Vagina (tissue), 2 donors: ENCODE results near the gene SOD2. TPM values are rescaled to one million over a fixed set of nuclear protein-coding genes. Genes with fewer than 3 reads are reported as not detected.

Experiments used
- DNase-seq, 2 donors: peaks; one replicate each; pipeline ENCODE4 v3.0.0-alpha.2; 2017; ENCODE audit errors: extremely low spot score in 2 of 2
- H3K27ac ChIP-seq: fragments of 200-600 bp; sonication (generic); one replicate; pipeline ENCODE4 v1.5.1; 2019
- H3K27me3 ChIP-seq: fragments of 200-600 bp; sonication (generic); one replicate; pipeline ENCODE4 v1.5.1; 2019
- H3K36me3 ChIP-seq, 2 donors: fragments of 200-600 bp; sonication (generic); one replicate each; pipeline ENCODE4 v1.5.1; 2017 to 2019
- H3K4me1 ChIP-seq: fragments of 200-600 bp; sonication (generic); one replicate; pipeline ENCODE4 v1.5.1; 2019
- H3K4me3 ChIP-seq, 2 donors: fragments of 200-600 bp; sonication (generic); 1 replicate in 1 of 2; 2 replicates in 1 of 2; pipeline ENCODE4 v1.5.1; 2016 to 2019
- H3K9me3 ChIP-seq: fragments of 200-600 bp; sonication (generic); one replicate; pipeline ENCODE4 v1.5.1; 2019
- POLR2A ChIP-seq, 2 donors: fragments of 450-650 bp; IDR thresholded peaks; one replicate each; pipeline ENCODE4 v1.6.1; 2017; ENCODE audit warnings: antibody characterized with exemption in 2 of 2, mild to moderate bottlenecking in 2 of 2, moderate library complexity in 2 of 2
- POLR2AphosphoS5 ChIP-seq, 2 donors: sonication (generic); formaldehyde crosslinking; IDR thresholded peaks; one replicate each; pipeline ENCODE4 v1.9.0; 2017; ENCODE audit warnings: antibody characterized with exemption in 2 of 2, mild to moderate bottlenecking in 2 of 2, low read depth in 1 of 2; ENCODE audit not compliant: insufficient read depth in 1 of 2
- intact Hi-C: fragments of 100-400 bp; cut with DNase I; formaldehyde crosslinking; loops from one replicate; pipeline ENCODE4 v1.15.1; 2023
- total RNA-seq: library from RNA; depleted of rRNA; stranded (reverse); fragments of >200 nt; gene quantifications from one replicate; pipeline ENCODE4 v1.2.3, GENCODE V29; 2016
- TF ChIP-seq, protein P1 (sequence below), 3 experiments: fragments of 450-650 bp in 2 of 3; fragments of 200-600 bp in 1 of 3; sonication (generic) in 1 of 3; IDR thresholded peaks; one replicate each; pipeline ENCODE4 v1.5.1; 2017 to 2019; ENCODE audit warnings: antibody characterized with exemption in 3 of 3, mild to moderate bottlenecking in 2 of 3, moderate library complexity in 2 of 3

Gene SOD2
- total RNA-seq, 1 donor from 2014 or later: 597 TPM

DNA sequence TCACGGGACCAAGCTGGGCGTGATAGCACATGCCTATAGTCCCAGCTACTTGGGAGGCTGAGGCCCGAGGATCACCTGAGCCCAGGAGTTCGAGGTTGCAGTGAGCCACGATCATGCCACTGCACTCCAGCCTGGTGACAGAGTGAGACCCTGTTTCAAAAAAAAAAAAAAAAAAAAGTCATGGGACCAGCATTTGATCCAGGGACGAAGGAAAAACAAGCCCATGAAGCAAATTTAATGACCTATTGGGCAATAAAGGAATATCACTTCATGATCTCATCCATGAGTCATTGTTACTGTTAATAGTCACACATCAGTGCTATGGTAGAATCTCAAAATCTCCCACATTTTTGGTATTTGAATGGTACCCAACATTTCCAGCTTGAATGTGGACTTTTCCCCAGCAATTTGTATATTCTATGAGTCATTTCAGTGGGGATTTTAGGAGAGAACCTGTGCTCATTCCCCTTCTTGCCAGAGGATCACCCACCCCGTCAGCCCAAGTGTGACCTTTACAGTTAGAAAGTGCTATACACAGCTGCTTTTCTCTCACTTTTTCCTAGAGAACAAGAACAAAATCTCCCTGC lies 8.5 kb upstream of the SOD2 start:
- Histone ChIP-seq H3K9me3 (no peaks in the 10 kb centered on the region), H3K27ac (peak overlapping the region; percentile 93), H3K27me3 (no peaks in the 10 kb centered on the region), H3K36me3 (no peaks in the 10 kb centered on the region), H3K4me1 (peaks cover 15% of the 10 kb centered on the region), H3K4me3 (no peak overlapping the region)
- DNase-seq: no peak
- intact Hi-C loops: loop anchor here (2.0 kb wide), 1 partner anchor 15 kb away; no protein-coding TSS in a partner anchor
- TF ChIP-seq POLR2AphosphoS5 (IDR thresholded peaks at IDR 0.05; ENCODE audit: insufficient read depth in 1 of 2, low read depth in 1 of 2): peak; percentile 79 to 94
- TF ChIP-seq POLR2A (IDR thresholded peaks at IDR 0.05): no peak
- TF ChIP-seq, protein P1, sequence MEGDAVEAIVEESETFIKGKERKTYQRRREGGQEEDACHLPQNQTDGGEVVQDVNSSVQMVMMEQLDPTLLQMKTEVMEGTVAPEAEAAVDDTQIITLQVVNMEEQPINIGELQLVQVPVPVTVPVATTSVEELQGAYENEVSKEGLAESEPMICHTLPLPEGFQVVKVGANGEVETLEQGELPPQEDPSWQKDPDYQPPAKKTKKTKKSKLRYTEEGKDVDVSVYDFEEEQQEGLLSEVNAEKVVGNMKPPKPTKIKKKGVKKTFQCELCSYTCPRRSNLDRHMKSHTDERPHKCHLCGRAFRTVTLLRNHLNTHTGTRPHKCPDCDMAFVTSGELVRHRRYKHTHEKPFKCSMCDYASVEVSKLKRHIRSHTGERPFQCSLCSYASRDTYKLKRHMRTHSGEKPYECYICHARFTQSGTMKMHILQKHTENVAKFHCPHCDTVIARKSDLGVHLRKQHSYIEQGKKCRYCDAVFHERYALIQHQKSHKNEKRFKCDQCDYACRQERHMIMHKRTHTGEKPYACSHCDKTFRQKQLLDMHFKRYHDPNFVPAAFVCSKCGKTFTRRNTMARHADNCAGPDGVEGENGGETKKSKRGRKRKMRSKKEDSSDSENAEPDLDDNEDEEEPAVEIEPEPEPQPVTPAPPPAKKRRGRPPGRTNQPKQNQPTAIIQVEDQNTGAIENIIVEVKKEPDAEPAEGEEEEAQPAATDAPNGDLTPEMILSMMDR (IDR thresholded peaks at IDR 0.05): no peak

- H3K27me3 ChIP-seq: no peaks in the 10 kb centered on the region
- TF ChIP-seq, protein P1 (IDR thresholded peaks at IDR 0.05): no peak
- TF ChIP-seq POLR2A (IDR thresholded peaks at IDR 0.05) (no peak), POLR2AphosphoS5 (IDR thresholded peaks at IDR 0.05; ENCODE audit: insufficient read depth in 1 of 2, low read depth in 1 of 2) (no peak)
- H3K4me3 ChIP-seq: no peak overlapping the region
- no peaks in the 10 kb centered on the region for H3K9me3 ChIP-seq
- intact Hi-C loops: loop anchor here (2.0 kb wide), 1 partner anchor 16 kb away; no protein-coding TSS in a partner anchor
- H3K27ac ChIP-seq: peak overlapping the region; percentile 93
- no peaks in the 10 kb centered on the region for H3K36me3 ChIP-seq
- peaks cover 15% of the 10 kb centered on the region for H3K4me1 ChIP-seq
- DNase-seq: no peak
These were observed 7.9 kb upstream of the SOD2 start for GRCh38 chr6:159700970-159701369.

DNA sequence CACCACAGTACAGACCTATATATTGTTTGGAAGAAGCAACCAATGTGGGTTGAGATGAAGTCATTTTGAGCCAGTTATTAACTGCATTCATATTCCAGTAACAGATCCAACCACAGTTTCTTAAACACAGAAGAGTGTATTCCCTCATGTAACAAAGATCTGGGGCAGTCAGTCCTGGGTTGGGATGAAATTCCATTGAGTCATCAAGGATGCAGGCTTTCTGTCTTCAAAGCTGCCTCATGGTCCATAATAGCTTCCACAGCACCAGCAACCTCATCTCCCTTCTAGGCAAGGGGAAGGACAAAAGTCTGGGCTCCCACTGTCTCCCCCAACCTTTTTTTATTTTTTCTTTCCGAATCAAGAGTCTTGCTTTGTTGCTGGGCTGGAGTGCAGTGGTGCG lies 2.9 kb upstream of the SOD2 start:
- intact Hi-C loops: loop anchor here (10.0 kb wide), 1 partner anchor 269 kb away; the partner anchor contains the start of gene IGF2R

GRCh38 chr6:159693894-159694545 lies 979 bp upstream of the SOD2 start:
- H3K4me1 ChIP-seq: peaks cover 36% of the 10 kb centered on the region
- DNase-seq: no peak

More for the DNA sequence above, 2.9 kb upstream of the SOD2 start:
- DNase-seq: no peak
- peaks cover 25% of the 10 kb centered on the region for H3K4me1 ChIP-seq
- TF ChIP-seq POLR2A (IDR thresholded peaks at IDR 0.05): no peak
- TF ChIP-seq, protein P1 (IDR thresholded peaks at IDR 0.05): no peak
- H3K9me3 ChIP-seq: no peaks in the 10 kb centered on the region
- no peaks in the 10 kb centered on the region for H3K36me3 ChIP-seq
- H3K27me3 ChIP-seq: no peaks in the 10 kb centered on the region
- H3K4me3 ChIP-seq: no peak overlapping the region
- H3K27ac ChIP-seq: no peak overlapping the region

GRCh38 chr6:159692303-159693127 lies 526 bp downstream of the SOD2 start:
- Histone ChIP-seq H3K36me3 (peaks cover 6 to 28% of the 10 kb centered on the region in 2 donors), H3K27me3 (no peaks in the 10 kb centered on the region), H3K27ac (peak overlapping the region; percentile 99), H3K9me3 (no peaks in the 10 kb centered on the region), H3K4me1 (peaks cover 51% of the 10 kb centered on the region), H3K4me3 (peak overlapping the region; percentile 89 to 97)
- DNase-seq: no peak
- intact Hi-C loops: loop anchor here (2.0 to 10.0 kb wide), 3 partner anchors 34 to 272 kb away; partner anchors contain the start of genes IGF2R, MRPL18 and WTAP
- TF ChIP-seq POLR2AphosphoS5 (IDR thresholded peaks at IDR 0.05; ENCODE audit: insufficient read depth in 1 of 2, low read depth in 1 of 2) (peak in 1 of 2 donors; percentile 28), POLR2A (IDR thresholded peaks at IDR 0.05) (no peak)
- TF ChIP-seq, protein P1 (IDR thresholded peaks at IDR 0.05): no peak

More at GRCh38 chr6:159693894-159694545, 979 bp upstream of the SOD2 start:
- intact Hi-C loops: loop anchor here (2.0 to 10.0 kb wide), 3 partner anchors 33 to 271 kb away; partner anchors contain the start of genes IGF2R, MRPL18 and WTAP
- H3K36me3 ChIP-seq: peaks cover 3 to 13% of the 10 kb centered on the region in 2 donors
- no peaks in the 10 kb centered on the region for H3K27me3 ChIP-seq
- peak overlapping the region; percentile 89 to 97 for H3K4me3 ChIP-seq
- TF ChIP-seq POLR2AphosphoS5 (IDR thresholded peaks at IDR 0.05; ENCODE audit: insufficient read depth in 1 of 2, low read depth in 1 of 2): peak in 1 of 2 donors; percentile 60
- no peak for TF ChIP-seq POLR2A (IDR thresholded peaks at IDR 0.05)
- peak overlapping the region; percentile 99 for H3K27ac ChIP-seq
- no peaks in the 10 kb centered on the region for H3K9me3 ChIP-seq
